GM19395 (cell line): ENCODE measurements around the gene CCNC.

Experiments
- ATAC-seq: cut with Tn5 transposase; IDR thresholded peaks from one replicate; pipeline ENCODE4 v1.9.1; 2021; ENCODE audit warnings: mild to moderate bottlenecking, moderate library complexity; ENCODE audit not compliant: unreplicated experiment

CCNC gene

GRCh38 chr6:99568103-99568933, at the start of gene CCNC:
TSS of gene CCNC (minus strand) at chr6:99568660. CDS start at chr6:99568527, 133 bp downstream.
- peak; percentile 99 for ATAC-seq

GRCh38 chr6:99617131-99617530, 48.7 kb upstream of the CCNC start:
- ATAC-seq, result no peak

- peak; percentile 27 for ATAC-seq
Observed at GRCh38 chr6:99614430-99615186, 46.1 kb upstream of the CCNC start.

- ATAC-seq, result peak; percentile 57
Observed at GRCh38 chr6:99613705-99614429, 45.4 kb upstream of the CCNC start.

- peak; percentile 47 for ATAC-seq
Observed at GRCh38 chr6:99613409-99613704, 44.9 kb upstream of the CCNC start.

GRCh38 chr6:99612551-99613408, 44.3 kb upstream of the CCNC start:
- peak; percentile 1 for ATAC-seq

GRCh38 chr6:99611148-99611547, 42.7 kb upstream of the CCNC start:
- peak; percentile 59 for ATAC-seq

GRCh38 chr6:99609905-99610489, 41.5 kb upstream of the CCNC start:
- ATAC-seq, result no peak

GRCh38 chr6:99608886-99609482, 40.5 kb upstream of the CCNC start:
- no peak for ATAC-seq

- ATAC-seq, result no peak
Observed at GRCh38 chr6:99608059-99608885, 39.8 kb upstream of the CCNC start.

- no peak for ATAC-seq
Observed at GRCh38 chr6:99607416-99608036, 39.1 kb upstream of the CCNC start.

- ATAC-seq, result no peak
Observed at GRCh38 chr6:99606656-99607415, 38.4 kb upstream of the CCNC start, which contains the start of gene PRDM13. TSS of gene PRDM13 (plus strand) at chr6:99606833. CDS start at chr6:99607035, 202 bp downstream.

GRCh38 chr6:99605911-99606655, 37.6 kb upstream of the CCNC start:
- no peak for ATAC-seq

GRCh38 chr6:99605074-99605734, 36.7 kb upstream of the CCNC start:
- ATAC-seq, result no peak

- no peak for ATAC-seq
Observed at GRCh38 chr6:99604166-99605073, 36.0 kb upstream of the CCNC start.
